Measurements from ENCODE around the gene CACNA1B. TPM values are rescaled to one million over a fixed set of nuclear protein-coding genes. Genes with fewer than 3 reads are reported as not detected.
"Not testable (repeated sequence)": the region's sequence is repeated elsewhere in the genome, so short reads cannot be mapped to it uniquely, and the experiment has no call there.

Gene CACNA1B
- total RNA-seq, 2 donors from 2014 or later: 0.26 to 0.99 TPM

- ATAC-seq: no peak
- Histone ChIP-seq H3K9me3 (no peaks in the 10 kb centered on the region), H3K36me3 (replicated peaks in 1 of 2; ENCODE audit: insufficient read depth in 1 of 2, low read depth in 2 of 2) (no peaks in the 10 kb centered on the region), H3K27me3 (peaks cover 0 to 10% of the 10 kb centered on the region in 2 donors), H3K4me1 (peaks cover 9% of the 10 kb centered on the region), H3K27ac (no peak overlapping the region), H3K4me3 (no peak overlapping the region)
- intact Hi-C loops (cut with DNase I): no loop called here
- TF ChIP-seq, protein P1, sequence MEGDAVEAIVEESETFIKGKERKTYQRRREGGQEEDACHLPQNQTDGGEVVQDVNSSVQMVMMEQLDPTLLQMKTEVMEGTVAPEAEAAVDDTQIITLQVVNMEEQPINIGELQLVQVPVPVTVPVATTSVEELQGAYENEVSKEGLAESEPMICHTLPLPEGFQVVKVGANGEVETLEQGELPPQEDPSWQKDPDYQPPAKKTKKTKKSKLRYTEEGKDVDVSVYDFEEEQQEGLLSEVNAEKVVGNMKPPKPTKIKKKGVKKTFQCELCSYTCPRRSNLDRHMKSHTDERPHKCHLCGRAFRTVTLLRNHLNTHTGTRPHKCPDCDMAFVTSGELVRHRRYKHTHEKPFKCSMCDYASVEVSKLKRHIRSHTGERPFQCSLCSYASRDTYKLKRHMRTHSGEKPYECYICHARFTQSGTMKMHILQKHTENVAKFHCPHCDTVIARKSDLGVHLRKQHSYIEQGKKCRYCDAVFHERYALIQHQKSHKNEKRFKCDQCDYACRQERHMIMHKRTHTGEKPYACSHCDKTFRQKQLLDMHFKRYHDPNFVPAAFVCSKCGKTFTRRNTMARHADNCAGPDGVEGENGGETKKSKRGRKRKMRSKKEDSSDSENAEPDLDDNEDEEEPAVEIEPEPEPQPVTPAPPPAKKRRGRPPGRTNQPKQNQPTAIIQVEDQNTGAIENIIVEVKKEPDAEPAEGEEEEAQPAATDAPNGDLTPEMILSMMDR (IDR thresholded peaks at IDR 0.05): no peak
- no peak for DNase-seq
- WGBS, 2 donors: 70 to 80% methylated on average over 6 to 9 of the region's 10 CpGs
These were observed 3.5 kb downstream of the CACNA1B start for GRCh38 chr9:137880976-137881530.

GRCh38 chr9:137881591-137882505 is 4.3 kb downstream of the CACNA1B start:
- H3K9me3 ChIP-seq: no peaks in the 10 kb centered on the region
- no peaks in the 10 kb centered on the region for H3K36me3 ChIP-seq (replicated peaks in 1 of 2; ENCODE audit: insufficient read depth in 1 of 2, low read depth in 2 of 2)
- WGBS, 2 donors: 54 to 60% methylated on average over 9 to 19 of the region's 19 CpGs
- intact Hi-C loops (cut with DNase I): no loop called here
- DNase-seq (peak in 2 of 4 donors; percentile 16 to 26), ATAC-seq (no peak)
- no peak for TF ChIP-seq POLR2A (IDR thresholded peaks at IDR 0.05)
- TF ChIP-seq, protein P1 (IDR thresholded peaks at IDR 0.05): no peak
- peaks cover 0 to 10% of the 10 kb centered on the region in 2 donors for H3K27me3 ChIP-seq
- H3K4me1 ChIP-seq: peaks cover 9% of the 10 kb centered on the region
- H3K27ac ChIP-seq: no peak overlapping the region
- H3K4me3 ChIP-seq: no peak overlapping the region

- no peak for DNase-seq
- intact Hi-C loops (cut with DNase I): no loop called here
- Histone ChIP-seq H3K27me3 (peaks cover 0 to 10% of the 10 kb centered on the region in 2 donors), H3K9me3 (no peaks in the 10 kb centered on the region), H3K27ac (no peak overlapping the region), H3K36me3 (replicated peaks in 1 of 2; ENCODE audit: insufficient read depth in 1 of 2, low read depth in 2 of 2) (no peaks in the 10 kb centered on the region), H3K4me1 (peaks cover 9% of the 10 kb centered on the region), H3K4me3 (no peak overlapping the region)
- TF ChIP-seq, protein P1 (IDR thresholded peaks at IDR 0.05): no peak
- no peak for TF ChIP-seq POLR2A (IDR thresholded peaks at IDR 0.05)
- ATAC-seq: no peak
- WGBS, 2 donors: 79 to 87% methylated on average over 3 to 10 of the region's 10 CpGs
These were observed 4.9 kb downstream of the CACNA1B start for GRCh38 chr9:137882506-137882821.

DNA sequence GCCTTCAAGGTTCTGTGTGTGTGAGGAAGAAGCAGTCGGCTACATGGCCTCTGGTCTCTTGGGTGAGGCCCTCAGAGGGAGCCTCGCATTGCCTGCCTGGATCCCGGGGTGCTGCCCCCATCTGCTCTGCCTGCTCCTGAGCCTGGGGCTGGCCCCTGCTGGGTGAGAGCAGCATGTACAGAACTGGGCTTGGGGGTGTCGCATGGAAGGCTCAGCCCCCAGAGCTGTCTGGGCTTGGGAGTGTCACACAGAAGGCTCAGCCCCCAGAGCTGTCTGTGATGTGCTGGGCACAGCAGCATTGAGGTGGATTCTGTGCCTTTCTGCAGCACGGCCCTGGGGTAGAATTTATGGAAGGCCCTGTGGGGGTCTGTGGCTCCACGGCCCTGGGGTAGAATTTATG is 6.4 kb downstream of the CACNA1B start:
- intact Hi-C loops (cut with DNase I); DNase-seq; H3K4me1 ChIP-seq; H3K36me3 ChIP-seq (replicated peaks in 1 of 2; ENCODE audit: insufficient read depth in 1 of 2, low read depth in 2 of 2); H3K4me3 ChIP-seq; ATAC-seq; H3K27me3 ChIP-seq; H3K27ac ChIP-seq; H3K9me3 ChIP-seq: not testable (repeated sequence)
- no CpG with 5 or more reads among the region's 6 CpGs for WGBS, 2 donors

DNA sequence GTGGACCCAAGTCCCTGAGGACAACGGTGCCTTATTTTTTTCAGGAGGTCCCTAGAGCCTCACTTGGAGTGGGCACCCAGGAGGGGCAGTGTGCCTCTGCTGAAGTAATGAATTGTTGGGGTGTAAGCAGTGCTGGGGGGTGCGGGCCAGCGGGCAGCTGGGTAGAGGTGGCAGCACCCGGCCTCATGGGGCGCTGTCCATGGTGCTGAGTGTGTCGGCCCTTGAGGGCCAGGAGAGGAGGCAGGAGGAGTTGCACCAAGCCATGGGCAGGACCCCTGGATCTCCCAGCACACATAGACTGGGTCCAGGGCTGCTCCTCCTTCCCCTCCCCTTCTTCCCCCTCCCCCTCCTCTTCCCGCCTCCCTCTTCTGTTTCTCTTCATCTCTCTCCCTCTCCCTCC is 7.0 kb downstream of the CACNA1B start:
- H3K4me3 ChIP-seq; ATAC-seq; H3K4me1 ChIP-seq; intact Hi-C loops (cut with DNase I); H3K27ac ChIP-seq; H3K36me3 ChIP-seq (replicated peaks in 1 of 2; ENCODE audit: insufficient read depth in 1 of 2, low read depth in 2 of 2); H3K9me3 ChIP-seq; DNase-seq; H3K27me3 ChIP-seq: not testable (repeated sequence)
- 0 to 34% methylated on average over 3 to 5 of the region's 7 CpGs for WGBS, 2 donors

DNA sequence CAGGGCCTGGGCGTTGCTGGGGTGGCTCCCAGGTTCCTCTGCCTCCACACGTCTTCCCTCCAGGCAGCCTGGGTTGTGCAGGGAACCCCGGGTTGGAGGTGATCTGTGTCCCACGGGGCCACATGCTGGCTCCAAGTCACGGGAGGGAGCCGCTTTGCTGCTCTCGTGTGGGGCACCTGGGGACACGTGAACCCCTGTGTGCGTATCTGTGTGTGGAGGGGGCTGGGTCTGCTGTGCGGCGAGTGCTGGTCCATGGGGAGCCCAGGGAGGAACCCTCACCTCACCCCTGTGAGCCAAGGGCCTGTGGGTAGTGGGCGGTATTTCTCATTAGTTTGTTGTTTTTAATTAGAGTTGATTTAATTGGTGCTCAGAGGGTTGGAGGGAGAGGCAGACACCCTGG is 7.5 kb downstream of the CACNA1B start:
- H3K4me3 ChIP-seq; intact Hi-C loops (cut with DNase I); H3K4me1 ChIP-seq; DNase-seq; ATAC-seq; H3K9me3 ChIP-seq; H3K27ac ChIP-seq; H3K36me3 ChIP-seq (replicated peaks in 1 of 2; ENCODE audit: insufficient read depth in 1 of 2, low read depth in 2 of 2); H3K27me3 ChIP-seq: not testable (repeated sequence)
- WGBS, 2 donors: no CpG with 5 or more reads among the region's 12 CpGs

- intact Hi-C loops (cut with DNase I); H3K4me3 ChIP-seq; H3K4me1 ChIP-seq; ATAC-seq; H3K36me3 ChIP-seq (replicated peaks in 1 of 2; ENCODE audit: insufficient read depth in 1 of 2, low read depth in 2 of 2); H3K9me3 ChIP-seq; H3K27ac ChIP-seq; DNase-seq; H3K27me3 ChIP-seq: not testable (repeated sequence)
- WGBS, 2 donors: 59 to 60% methylated on average over 2 to 6 of the region's 12 CpGs
These were observed 11.0 kb downstream of the CACNA1B start for GRCh38 chr9:137888621-137889020.

GRCh38 chr9:137889966-137890365 is 12.4 kb downstream of the CACNA1B start:
- ATAC-seq; DNase-seq; intact Hi-C loops (cut with DNase I); H3K4me1 ChIP-seq; H3K27ac ChIP-seq; H3K9me3 ChIP-seq; H3K36me3 ChIP-seq (replicated peaks in 1 of 2; ENCODE audit: insufficient read depth in 1 of 2, low read depth in 2 of 2); H3K4me3 ChIP-seq; H3K27me3 ChIP-seq: not testable (repeated sequence)
- WGBS, 2 donors: no CpG with 5 or more reads among the region's 14 CpGs
